NCI-H774 (cell line): ENCODE data around the gene NR4A2.

Source experiments
- DNase-seq: peaks from one replicate; lab custom pipeline; 2025; lab: John Stamatoyannopoulos, UW

The NR4A2 gene

DNA sequence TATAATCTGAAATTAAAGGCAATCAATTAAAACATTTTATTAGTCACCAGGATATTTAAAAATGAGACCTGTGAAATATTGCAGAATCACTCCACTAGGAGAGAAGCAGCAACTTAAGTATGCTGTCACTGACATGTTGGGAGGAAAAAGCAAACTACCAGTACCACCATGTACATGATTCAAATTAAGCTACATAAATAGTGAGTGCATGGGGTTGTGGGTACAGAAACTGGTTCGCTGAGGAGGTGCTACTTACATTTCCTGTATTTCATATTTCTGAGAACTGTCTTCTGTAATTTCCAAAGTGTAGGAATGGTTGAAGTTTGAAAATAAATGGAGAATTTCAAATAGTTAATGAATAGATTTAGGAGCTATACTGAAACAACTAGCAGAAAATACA is 7.9 kb upstream of the NR4A2 start:
- no peak for DNase-seq

DNA sequence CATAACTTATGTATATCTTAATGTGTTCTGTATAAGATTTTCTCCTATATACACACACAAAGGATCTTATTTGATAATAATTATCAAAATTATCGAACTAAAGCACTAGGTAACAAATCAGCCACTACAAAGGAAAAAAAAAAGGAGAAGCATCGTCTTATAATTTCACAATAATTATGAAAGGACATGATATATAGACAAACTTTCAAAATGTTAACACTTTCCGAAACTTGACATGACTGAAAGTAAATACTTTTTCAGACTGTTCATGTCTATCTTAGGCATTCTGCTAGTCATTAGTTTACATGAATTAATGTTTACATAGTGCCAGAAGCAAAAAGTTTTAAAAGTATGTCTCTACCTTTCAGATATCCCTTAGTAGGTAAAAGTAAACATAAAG is 7.3 kb upstream of the NR4A2 start:
- DNase-seq, result no peak

DNA sequence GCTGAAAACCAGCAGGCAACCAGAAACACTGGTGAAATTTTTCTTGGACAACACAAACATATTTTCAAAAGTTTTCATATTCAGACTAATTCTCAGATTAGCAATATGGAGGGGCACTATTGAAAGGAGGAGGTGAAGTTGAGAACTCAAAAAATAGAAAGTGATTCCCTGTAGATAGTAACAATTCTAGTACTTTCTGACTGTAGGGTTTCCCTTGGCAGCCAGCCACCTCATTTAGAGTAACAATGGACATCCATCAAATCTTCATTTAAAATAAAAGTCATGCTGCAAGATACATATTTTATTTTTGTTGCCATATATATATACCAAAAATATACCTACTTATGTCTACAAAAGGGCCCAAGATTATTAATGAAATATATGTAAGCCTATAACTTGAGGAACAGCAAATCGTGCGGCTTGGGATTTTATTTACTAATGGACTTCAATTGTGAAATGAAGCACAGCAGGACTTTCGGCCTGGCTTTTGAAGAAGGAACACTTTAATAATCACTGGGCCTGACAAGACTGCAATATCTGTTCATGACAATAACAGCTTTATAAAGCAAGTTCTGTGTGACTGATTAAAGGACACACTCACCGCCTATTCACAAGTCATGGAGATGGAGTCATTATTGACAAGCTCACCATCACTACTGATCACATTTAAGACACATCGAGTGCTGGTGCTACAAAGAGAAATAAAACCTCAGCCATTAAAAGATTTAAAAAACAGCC is 6.8 kb upstream of the NR4A2 start:
- peak; percentile 41 for DNase-seq

DNA sequence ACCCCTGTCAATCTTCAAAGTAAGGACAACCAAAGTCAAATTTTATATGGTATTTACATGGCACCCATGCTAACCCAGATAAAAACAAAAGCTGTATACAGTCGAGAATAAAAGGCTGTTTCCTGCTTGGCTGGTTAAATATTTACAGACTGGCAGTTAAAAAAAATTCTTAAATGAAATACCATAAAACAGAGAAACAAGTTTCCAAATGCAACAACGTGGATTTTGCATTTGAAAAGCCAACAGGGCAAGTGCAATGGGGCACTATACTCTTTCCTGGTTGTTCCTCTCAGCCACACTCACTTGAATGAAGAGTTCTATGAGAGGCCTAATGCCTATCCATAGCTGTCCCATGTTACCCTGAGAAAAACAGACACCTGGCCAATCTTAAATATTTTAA is 6.1 kb upstream of the NR4A2 start:
- DNase-seq, result peak; percentile 29

DNA sequence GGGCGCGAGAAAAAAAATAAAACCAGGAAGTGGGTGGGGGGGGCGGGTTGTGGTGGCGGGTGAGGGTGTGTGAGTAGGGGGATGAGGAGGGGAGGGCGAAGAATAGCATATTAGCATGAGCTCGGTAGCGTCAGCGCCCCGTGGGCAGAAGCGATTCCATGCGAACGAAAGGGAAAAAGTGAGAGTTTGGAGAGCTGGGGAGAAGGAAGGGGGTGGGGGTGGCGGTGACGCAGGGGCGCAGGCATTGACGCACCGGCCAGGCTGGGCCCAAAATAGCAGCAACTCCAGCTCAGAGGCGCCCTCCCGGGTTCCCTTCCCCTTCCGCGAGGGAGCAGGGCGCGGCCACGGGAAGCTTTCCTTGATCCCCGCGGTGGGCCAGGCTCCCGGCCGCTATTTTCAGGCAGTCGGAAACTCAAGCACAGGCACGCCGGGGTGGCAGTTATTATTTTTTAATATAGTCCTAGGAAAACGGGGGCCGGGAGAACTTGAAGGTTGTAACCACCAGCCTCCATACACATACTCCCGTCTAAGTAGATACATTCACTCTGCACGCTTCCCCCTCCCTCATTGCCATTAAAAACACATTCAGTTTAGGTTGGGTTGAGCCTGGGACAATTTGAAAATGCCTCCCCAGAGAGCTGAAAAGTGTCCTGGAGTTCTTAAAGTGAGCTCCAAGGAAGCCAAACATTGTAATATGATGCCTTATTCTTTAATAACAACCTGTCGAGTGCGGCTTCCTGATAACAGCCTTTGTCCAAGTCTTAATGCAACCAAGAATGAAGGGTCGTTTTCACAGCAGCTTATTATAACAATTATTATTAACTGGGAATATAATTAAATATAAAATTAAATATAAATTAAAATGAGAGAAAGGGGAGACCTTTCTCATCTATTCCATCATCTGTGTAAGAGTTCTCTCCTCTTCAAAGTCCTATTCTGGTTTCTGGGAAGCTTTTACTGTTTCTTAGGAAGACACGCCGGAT is 2.3 kb upstream of the NR4A2 start:
- DNase-seq, result peak; percentile 77

DNA sequence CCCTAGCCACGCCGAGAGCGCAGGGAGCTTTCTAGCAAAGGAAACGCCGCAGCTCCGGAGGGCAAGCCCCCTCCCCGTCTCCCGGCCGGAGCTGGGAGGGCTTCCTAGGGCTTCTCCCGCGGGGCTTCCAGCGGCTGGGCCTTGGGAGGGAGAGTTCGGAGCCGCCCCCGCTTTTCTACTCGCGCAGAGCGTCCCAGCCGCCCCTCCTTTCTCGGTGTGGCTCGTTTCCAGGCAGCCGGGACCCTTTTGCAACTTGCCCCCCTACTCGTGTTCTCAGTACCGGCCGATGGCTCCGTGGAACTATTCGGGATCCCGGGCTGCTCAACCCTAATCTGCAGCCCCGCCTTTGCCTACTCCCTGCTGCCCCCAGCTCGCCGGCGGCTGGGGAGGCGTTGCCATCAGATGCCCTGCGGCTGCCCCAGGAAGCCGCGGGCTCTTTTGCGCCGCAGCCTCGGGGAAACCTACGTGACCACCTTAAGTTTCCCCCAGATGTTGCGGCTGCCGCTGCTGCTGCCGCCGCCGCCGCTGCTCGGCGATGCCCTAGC is 1.5 kb upstream of the NR4A2 start:
- DNase-seq, result peak; percentile 52

DNA sequence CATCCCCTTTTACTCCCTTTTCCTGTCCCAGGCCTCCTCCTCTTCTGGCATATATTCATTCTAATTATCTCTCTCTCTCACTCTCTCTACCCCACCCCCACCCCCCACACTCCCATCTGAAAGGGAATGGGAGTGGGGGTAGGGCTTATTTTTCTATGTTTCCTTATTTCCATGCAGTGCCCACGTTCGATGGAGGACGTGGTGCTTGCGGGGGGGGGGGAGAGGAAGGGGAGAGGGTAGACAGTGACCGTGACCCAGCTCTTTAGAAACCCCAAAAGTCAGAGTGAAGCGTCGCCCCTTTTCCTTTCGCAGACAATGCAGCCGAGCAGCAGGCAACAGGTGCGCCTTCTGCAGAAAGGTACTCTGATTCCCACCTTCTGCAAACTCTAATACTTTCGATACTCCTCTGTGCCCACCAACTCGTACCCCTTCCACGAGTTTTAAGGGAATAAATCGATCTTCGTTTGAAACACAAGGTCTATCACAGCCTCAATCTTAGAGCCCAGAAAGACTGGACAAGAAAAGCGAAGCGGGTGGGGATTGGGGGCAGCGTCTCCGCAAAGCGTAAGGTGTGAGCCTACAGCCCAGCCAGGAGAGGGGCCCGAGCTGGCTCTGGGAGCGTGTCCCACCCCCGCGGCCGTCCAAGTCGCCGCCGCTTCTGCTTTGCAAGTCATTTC is 891 bp upstream of the NR4A2 start:
- DNase-seq, result no peak

DNA sequence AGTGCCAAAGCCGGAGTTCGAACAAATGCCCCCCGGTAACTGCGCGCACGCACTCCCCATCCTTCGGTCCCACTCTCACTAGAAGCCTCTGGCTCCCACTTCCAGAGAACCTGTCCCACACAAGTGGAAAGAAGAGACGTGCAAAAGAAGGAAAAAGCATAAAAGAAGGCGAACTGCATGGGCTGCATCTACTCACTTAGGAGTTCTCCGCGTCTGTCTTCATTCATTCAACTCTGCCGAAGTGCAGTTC is 312 bp downstream of the NR4A2 start:
- no peak for DNase-seq

DNA sequence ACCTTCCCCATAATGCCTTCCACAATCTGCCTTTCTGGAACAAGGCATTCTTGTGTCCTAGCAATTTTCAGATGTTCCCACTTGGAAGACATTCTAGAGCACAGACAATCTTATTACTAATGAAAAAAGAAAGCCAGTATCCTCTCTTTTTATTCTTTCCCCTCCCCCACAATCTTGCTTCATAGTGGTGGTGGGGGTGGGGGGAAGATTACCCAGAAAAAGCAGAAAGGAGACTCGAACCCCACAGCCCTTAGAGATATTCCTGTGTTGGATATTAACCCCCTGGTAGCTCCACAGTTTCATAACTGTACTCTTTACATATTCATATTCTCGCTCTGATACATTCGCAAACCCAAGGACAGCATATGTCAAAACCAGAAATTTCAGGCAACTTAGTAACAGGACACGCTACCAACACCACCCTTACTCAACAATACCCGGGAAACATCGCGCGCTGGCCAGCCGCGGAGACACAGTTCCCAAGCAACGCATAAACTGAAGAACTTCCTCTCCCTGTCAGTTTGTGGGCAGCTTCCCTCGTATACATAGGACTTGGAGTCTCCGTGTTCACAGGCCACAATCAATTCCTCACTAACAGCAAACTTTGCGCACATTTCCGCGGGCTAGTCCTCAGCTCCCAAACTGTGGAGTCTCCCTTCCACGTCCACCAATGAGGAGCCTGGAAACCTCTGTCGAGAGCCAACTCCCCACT is 793 bp downstream of the NR4A2 start:
- peak; percentile 28 for DNase-seq

DNA sequence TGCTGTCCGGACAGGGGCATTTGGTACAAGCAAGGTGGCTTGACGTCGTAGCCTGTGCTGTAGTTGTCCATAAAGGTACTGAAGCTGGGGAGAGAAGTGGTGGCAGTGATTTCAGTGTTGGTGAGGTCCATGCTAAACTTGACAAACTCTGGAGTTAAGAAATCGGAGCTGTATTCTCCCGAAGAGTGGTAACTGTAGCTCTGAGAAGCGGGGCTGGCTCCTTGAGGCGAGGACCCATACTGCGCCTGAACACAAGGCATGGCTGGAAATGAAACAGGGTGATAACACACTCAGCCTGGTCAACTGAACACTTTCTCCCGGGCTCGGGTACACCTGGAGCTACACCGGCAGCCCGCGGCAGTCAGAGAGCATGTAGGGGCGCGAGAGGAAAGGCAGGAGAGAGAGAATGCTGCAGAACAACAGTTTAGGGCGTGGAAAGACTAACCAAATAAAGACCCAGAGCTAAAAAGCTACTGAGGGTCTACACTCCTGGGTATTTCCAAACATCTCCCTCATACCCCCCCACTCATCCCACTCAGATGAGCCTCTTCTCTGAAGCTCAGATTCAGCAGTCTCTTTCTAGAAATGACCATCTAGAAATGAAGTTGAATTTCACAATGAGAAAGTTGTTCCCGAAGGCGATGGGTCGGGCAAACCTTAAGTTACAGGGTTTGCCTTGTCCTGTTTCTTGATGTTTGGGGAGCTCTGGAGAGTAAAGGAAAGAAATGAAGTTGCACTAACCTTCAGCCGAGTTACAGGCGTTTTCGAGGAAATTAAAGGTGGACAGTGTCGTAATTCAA is 2.4 kb downstream of the NR4A2 start:
- DNase-seq, result no peak

DNA sequence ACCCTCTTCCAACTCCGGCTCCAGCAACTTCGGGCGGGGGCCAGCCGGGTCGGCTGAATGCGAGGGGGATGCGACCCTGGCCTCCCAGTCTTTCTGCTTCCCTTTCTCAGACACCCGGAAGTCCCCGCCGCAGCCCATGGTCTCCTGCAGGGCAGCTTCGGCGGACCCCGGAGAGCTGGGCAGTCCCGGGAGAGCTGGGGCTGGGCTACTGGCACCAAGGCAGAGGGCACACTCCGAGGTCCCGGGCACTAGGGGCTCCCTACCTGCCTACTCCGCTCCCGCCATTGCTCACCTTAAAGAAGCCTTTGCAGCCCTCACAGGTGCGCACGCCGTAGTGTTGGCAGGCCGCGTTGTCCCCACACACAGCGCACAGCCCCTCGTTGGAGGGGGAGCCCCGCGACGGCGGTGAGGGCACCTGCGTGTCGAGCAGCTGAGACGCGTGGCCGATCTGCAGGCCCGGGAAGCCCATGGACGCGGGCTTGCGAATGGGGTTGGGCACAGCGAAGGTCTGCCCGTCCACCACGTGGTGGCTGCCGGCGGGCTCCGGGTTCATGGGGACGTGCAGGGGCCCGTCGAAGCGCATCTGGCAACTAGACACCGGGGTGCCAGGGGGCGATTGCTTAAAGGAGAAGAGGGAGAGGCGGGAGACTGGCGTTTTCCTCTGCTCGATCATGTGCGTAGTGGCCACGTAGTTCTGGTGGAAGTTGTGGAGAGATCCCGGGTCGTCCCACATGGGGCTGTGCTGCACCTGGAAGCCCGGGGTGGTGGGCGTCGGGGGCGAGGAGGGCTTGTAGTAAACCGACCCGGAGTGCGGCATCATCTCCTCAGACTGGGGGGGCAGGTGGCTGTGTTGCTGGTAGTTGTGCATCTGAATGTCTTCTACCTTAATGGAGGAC is 3.2 kb downstream of the NR4A2 start:
- no peak for DNase-seq

DNA sequence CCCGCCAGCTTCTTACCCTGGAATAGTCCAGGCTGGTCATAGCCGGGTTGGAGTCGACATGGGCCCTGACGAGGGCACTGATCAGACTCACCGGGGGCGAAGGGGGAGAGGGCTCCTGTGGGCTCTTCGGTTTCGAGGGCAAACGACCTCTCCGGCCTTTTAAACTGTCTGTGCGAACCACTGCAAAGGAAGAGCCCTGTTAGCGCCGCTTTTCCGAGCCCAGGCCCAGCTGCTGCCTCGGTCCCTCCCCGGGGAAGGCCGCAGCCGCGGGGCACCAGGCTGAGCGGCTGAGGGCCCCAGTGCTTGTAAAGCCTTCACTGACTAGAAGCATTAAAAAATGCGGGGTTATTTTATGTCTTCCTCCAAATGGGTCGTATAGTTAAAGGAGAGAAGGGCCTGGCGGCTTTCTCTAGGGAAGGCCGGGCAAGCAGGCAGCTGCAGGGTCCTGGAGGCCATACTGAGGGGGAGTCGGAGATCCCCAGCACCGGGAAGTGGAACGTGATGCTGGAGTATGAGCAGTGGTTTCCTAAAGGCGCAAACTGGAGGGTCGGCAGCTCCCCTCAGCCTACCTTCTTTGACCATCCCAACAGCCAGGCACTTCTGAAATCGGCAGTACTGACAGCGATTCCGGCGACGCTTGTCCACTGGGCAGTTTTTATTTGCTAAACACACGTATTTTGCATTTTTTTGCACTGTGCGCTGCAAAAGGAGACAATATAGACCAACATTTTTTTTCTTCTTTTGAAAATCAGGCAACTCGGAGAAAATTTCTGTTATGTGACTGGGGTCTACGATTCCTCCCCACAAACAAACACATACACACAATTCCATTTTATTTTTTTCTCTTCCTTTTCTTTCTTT is 4.5 kb downstream of the NR4A2 start:
- DNase-seq, result no peak

DNA sequence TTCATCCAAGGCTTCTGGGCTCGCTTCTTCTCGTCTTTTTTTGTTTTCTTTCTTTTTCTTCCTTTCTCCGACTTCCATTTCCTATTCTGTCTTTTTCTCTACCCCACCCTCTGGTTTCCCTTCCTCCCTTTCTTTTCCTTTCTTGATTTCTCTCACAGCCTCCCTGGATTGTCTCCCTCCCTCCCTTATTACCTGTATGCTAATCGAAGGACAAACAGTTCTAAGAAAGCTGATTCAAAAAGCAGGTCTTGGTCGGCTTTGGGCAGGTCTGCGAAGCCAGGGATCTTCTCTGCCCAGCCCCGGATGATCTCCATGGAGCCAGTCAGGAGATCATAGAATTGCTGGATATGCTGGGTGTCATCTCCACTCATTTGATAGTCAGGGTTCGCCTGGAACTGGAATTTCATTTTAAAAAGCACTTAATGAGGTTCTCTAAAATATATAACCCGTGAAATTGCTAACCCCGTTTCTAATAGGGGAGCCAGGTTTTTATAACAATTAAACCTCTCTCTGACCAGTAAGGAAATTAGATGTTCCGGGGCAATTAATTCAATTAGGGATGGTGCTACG is 5.9 kb downstream of the NR4A2 start:
- DNase-seq, result no peak

DNA sequence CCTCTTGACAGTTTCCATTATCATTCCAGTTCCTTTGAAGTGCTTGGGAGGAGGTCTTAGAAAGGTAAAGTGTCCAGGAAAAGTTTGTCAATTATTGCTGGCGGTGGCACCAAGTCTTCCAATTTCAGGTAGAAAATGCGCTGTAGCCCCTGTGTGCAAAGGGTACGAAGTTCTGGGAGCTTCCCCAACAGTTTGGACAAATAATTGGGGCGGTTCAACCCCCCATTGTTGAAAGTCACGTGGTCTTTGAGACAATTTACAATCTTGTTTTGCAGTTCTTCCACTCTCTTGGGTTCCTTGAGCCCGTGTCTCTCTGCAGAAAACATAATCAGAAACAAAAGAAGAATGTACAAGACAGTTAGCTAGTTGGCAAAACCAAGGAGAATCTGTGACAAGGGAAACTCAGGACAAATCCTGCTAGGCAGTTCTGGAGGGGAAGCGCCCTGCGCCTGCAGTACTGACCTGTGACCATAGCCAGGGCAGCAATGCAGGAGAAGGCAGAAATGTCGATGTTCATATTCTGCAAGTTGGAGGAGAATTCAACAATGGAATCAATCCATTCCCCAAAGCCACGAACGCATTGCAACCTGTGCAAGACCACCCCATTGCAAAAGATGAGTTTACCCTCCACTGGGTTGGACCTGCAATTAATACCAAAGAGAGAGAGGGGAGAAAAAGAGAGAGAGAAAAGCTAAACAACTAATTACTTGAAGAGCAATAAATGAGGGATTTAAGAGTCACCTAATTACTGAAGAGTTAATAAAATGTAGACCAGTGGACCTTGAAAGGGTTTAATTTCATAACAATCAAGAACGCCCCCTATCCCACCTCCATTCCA is 6.6 kb downstream of the NR4A2 start:
- DNase-seq, result no peak

DNA sequence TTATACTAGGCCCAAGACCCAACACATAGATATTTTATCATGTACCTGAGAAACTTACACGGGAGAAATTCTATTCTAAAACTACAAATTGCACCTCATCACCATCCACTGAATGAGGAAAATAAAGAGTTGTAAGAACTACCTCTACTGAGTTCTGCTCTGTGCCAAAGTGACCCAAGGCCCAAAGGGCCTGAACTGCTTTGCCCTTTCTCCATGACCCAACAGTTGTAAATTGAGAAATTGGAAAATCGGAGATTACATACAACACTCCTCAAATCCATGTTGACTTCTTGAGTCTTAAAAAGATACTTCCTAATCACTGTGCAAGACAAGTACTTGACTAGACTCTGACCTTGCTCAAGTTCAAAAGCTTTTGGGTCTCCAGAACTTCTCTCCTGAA is 8.8 kb downstream of the NR4A2 start:
- no peak for DNase-seq

DNA sequence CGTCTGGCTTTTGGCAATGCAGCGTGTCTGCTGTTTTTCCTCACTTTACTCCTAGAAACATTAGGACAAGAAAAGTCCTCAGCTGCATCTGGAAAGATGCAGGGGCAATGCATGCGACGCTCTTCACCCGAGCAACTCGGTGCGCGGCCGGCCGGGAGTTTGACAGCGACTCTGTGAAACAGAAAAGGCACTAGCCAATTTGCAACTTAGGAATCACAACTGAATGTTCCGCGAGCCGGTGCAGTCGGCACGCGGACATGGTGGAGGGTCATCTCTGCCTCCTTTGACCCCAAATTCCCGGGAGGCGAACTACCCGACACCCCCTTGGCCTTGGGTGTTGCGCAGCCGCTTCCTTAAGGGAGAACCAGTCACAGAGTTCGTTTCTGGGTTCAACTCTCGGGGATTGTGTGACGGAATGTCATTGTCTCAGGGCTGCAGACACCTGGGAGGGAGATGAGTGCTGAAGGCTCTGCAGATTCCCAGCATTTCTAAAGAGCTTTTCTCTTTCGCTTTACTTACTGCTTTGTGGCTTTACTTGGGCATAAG is 9.8 kb downstream of the NR4A2 start:
- DNase-seq, result no peak

DNA sequence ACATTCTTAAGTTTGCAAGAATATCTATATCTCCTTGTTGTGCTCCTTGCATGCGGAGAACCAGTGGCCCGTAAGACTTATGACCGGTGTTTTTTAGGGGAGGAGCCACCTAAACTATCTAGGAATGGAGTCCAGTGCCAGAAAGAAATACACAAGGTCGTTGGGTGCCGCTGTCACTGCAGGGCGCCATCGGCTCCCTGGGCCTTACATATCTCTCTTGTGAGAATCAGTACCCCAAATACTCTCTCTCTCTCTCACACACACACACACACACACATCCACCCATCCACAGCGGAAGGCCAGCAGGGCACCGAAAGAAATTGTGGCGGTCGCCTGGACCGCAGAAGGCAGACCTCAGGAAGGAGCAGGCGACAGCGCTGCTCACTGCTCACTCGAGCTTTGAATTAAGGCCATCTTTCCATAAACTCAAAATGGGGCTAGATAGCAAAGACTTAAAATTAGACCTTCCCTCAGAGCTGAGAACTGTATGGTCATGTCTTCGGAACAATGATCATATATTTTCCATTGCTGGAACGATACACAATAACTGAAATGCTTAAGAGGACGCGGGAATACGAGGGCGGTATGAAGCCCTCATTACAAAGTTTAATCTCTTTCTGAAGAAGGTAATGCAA is 10.4 kb downstream of the NR4A2 start:
- no peak for DNase-seq
